Activated CD8-positive, alpha-beta T cell treated with anti-CD3 and anti-CD28 coated beads for 36 hours (primary cell): ENCODE results near the gene PPFIA2. TPM values are rescaled to one million over a fixed set of nuclear protein-coding genes. Genes with fewer than 3 reads are reported as not detected.

Source experiments
- ATAC-seq: fragments of 200-7000 bp; cut with Tn5 transposase; one replicate; pipeline ENCODE4 v1.10.0; 2021; ENCODE audit warnings: mild to moderate bottlenecking, moderate library complexity
- CTCF ChIA-PET: fragments of 350-600 bp; sonication (Branson Sonifier 250); formaldehyde crosslinking; loops from one replicate; lab custom pipeline; 2021; ENCODE audit warnings: antibody characterized with exemption; lab: Charles Lee
- POLR2A ChIA-PET: fragments of 350-600 bp; sonication (Branson Sonifier 250); formaldehyde crosslinking; loops from one replicate; lab custom pipeline; 2021; ENCODE audit warnings: antibody characterized with exemption; lab: Charles Lee
- DNase-seq: peaks from one replicate; pipeline ENCODE4 v3.0.0-alpha.2; 2020
- H3K27ac Mint-ChIP-seq: one replicate; pipeline ENCODE4 v1.8.0; 2021; ENCODE audit warnings: mild to moderate bottlenecking, mixed read lengths
- H3K27me3 Mint-ChIP-seq: one replicate; pipeline ENCODE4 v1.8.0; 2021; ENCODE audit warnings: mixed read lengths
- H3K36me3 Mint-ChIP-seq: one replicate; pipeline ENCODE4 v1.8.0; 2021; ENCODE audit warnings: low read depth, mixed read lengths
- H3K4me1 Mint-ChIP-seq: one replicate; pipeline ENCODE4 v1.8.0; 2021; ENCODE audit warnings: low read depth, mixed read lengths
- H3K4me3 Mint-ChIP-seq: one replicate; pipeline ENCODE4 v1.8.0; 2021; ENCODE audit warnings: mild to moderate bottlenecking, moderate library complexity, mixed read lengths
- H3K9me3 Mint-ChIP-seq: one replicate; pipeline ENCODE4 v1.8.0; 2021; ENCODE audit warnings: mixed read lengths
- intact Hi-C: fragments of 100-400 bp; cut with micrococcal nuclease; formaldehyde crosslinking; loops from one replicate; pipeline ENCODE4 v1.10.0; 2022
- total RNA-seq, 2 experiments: library from RNA; stranded (reverse); gene quantifications; one replicate each; pipeline ENCODE4 v1.2.3, GENCODE V29; 2021
- TF ChIP-seq, protein P1 (sequence below): fragments of 200-600 bp; IDR thresholded peaks from one replicate; pipeline ENCODE4 v1.8.0; 2022; ENCODE audit warnings: antibody characterized with exemption, mild to moderate bottlenecking

The PPFIA2 gene
- total RNA-seq, 2 experiments from 2014 or later = not detected

DNA sequence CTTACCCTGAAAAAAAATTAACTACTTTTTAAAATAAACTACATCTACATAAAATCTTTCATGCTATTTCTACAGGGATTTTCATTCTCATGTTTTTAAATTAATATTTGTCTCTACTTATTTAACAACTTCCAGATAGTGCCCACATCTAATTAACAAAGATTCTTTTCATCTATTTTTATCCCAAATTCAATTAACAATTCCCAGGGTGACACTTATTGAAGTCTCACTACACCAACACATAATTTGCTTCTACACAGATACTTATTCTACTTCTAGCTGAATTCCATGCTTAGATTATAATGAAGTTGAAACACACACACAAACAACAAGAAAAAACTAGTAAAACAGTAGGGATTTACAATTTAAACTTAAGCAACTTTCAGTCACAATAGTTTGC lies 344.7 kb downstream of the PPFIA2 start:
- no peaks in the 10 kb centered on the region for H3K27me3 Mint-ChIP-seq
- no peaks in the 10 kb centered on the region for H3K4me1 Mint-ChIP-seq
- no peaks in the 10 kb centered on the region for H3K9me3 Mint-ChIP-seq
- ATAC-seq = no peak
- POLR2A ChIA-PET = no interaction called here
- H3K36me3 Mint-ChIP-seq = no peaks in the 10 kb centered on the region
- intact Hi-C loops = no loop called here
- no peak overlapping the region for H3K27ac Mint-ChIP-seq
- TF ChIP-seq, protein P1, sequence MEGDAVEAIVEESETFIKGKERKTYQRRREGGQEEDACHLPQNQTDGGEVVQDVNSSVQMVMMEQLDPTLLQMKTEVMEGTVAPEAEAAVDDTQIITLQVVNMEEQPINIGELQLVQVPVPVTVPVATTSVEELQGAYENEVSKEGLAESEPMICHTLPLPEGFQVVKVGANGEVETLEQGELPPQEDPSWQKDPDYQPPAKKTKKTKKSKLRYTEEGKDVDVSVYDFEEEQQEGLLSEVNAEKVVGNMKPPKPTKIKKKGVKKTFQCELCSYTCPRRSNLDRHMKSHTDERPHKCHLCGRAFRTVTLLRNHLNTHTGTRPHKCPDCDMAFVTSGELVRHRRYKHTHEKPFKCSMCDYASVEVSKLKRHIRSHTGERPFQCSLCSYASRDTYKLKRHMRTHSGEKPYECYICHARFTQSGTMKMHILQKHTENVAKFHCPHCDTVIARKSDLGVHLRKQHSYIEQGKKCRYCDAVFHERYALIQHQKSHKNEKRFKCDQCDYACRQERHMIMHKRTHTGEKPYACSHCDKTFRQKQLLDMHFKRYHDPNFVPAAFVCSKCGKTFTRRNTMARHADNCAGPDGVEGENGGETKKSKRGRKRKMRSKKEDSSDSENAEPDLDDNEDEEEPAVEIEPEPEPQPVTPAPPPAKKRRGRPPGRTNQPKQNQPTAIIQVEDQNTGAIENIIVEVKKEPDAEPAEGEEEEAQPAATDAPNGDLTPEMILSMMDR = no peak
- DNase-seq = no peak
- CTCF ChIA-PET = no interaction called here
- H3K4me3 Mint-ChIP-seq = no peak overlapping the region

DNA sequence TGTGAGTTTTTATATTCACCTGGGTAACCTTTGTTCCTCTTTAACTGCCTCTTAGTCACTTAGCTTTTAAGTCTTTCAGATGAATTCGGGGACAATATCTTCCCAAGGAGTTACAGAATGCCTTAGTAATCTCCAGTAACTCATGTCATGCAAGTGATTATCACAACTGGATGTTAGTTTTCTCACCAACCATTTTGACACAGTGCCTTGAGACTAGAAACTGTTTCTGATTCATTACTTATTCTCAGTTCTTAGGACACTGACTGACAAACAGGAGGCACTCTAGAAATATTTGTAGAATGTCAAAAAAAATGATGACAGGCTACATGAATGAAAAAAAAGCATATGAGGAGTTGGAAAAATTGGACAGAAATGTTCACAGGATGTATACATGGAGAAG lies 346.2 kb downstream of the PPFIA2 start:
- Mint-ChIP-seq H3K9me3 (no peaks in the 10 kb centered on the region), H3K36me3 (no peaks in the 10 kb centered on the region), H3K27ac (no peak overlapping the region), H3K27me3 (no peaks in the 10 kb centered on the region), H3K4me1 (no peaks in the 10 kb centered on the region), H3K4me3 (no peak overlapping the region)
- CTCF ChIA-PET = no interaction called here
- POLR2A ChIA-PET = no interaction called here
- DNase-seq (no peak), ATAC-seq (no peak)
- TF ChIP-seq, protein P1 = no peak
- intact Hi-C loops = no loop called here

GRCh38 chr12:81403348-81403747 lies 355.8 kb downstream of the PPFIA2 start:
- CTCF ChIA-PET = no interaction called here
- no peaks in the 10 kb centered on the region for H3K36me3 Mint-ChIP-seq
- intact Hi-C loops = no loop called here
- no peak overlapping the region for H3K4me3 Mint-ChIP-seq
- no peak overlapping the region for H3K27ac Mint-ChIP-seq
- H3K4me1 Mint-ChIP-seq = no peaks in the 10 kb centered on the region
- ATAC-seq (no peak), DNase-seq (no peak)
- H3K9me3 Mint-ChIP-seq = peaks cover 8% of the 10 kb centered on the region
- TF ChIP-seq, protein P1 = no peak
- no peaks in the 10 kb centered on the region for H3K27me3 Mint-ChIP-seq
- POLR2A ChIA-PET = no interaction called here

GRCh38 chr12:81401241-81401640 lies 357.9 kb downstream of the PPFIA2 start:
- DNase-seq = no peak
- Mint-ChIP-seq H3K4me1 (no peaks in the 10 kb centered on the region), H3K9me3 (peaks cover 7% of the 10 kb centered on the region), H3K4me3 (no peak overlapping the region), H3K36me3 (no peaks in the 10 kb centered on the region), H3K27ac (no peak overlapping the region), H3K27me3 (no peaks in the 10 kb centered on the region)
- ATAC-seq = no peak
- CTCF ChIA-PET = no interaction called here
- intact Hi-C loops = no loop called here
- TF ChIP-seq, protein P1 = no peak
- POLR2A ChIA-PET = no interaction called here

DNA sequence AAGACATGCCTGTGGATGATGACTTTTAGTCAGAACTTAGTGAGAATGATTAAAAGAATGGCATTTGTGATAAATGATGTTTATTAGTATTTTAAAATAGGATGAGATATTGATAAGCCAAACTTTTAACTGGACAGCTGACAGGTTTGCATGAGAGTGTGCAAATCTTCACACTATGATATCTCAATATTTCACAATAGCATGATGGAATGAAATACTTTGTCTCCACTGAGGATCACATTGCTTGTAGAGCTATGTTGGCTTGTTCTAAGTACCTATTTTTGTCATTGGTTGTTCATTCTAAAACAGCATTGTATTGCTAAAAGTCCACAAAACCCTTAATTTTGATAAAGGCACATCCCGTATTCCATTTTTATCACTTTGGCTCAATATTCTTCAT lies 359.1 kb downstream of the PPFIA2 start:
- CTCF ChIA-PET = no interaction called here
- no peak overlapping the region for H3K4me3 Mint-ChIP-seq
- POLR2A ChIA-PET = no interaction called here
- TF ChIP-seq, protein P1 = no peak
- no peaks in the 10 kb centered on the region for H3K27me3 Mint-ChIP-seq
- no peaks in the 10 kb centered on the region for H3K36me3 Mint-ChIP-seq
- peaks cover 7% of the 10 kb centered on the region for H3K9me3 Mint-ChIP-seq
- intact Hi-C loops = no loop called here
- DNase-seq = no peak
- H3K27ac Mint-ChIP-seq = no peak overlapping the region
- ATAC-seq = no peak
- H3K4me1 Mint-ChIP-seq = no peaks in the 10 kb centered on the region
